ENCODE data around the gene MAP3K9.
"Not testable (repeated sequence)": the region's sequence is repeated elsewhere in the genome, so short reads cannot be mapped to it uniquely, and the experiment has no call there.

The MAP3K9 gene

GRCh38 chr14:70809225-70810219 lies at the start of gene MAP3K9:
Gene MAP3K9, minus strand, starts transcription at chr14:70809513. Its CDS starts 342 bp downstream, at chr14:70809171.
- TF ChIP-seq CTCF (IDR thresholded peaks at IDR 0.05; ENCODE audit: borderline replicate concordance, control extremely low read depth, extremely low read depth, insufficient read depth, missing control alignments) = no peak
- peak; percentile 98 for DNase-seq (ENCODE audit: low spot score)
- in situ Hi-C loops (cut with MboI; ENCODE audit: low sequenced_read_pairs, unreplicated experiment) = loop anchor here (10.0 kb wide), 1 partner anchor 185 kb away; no protein-coding TSS in a partner anchor

GRCh38 chr14:70858641-70859040 lies 49.3 kb upstream of the MAP3K9 start:
- no peak for TF ChIP-seq CTCF (IDR thresholded peaks at IDR 0.05; ENCODE audit: borderline replicate concordance, control extremely low read depth, extremely low read depth, insufficient read depth, missing control alignments)
- no peak for DNase-seq (ENCODE audit: low spot score)
- in situ Hi-C loops (cut with MboI; ENCODE audit: low sequenced_read_pairs, unreplicated experiment) = no loop called here

GRCh38 chr14:70857496-70857890 lies 48.2 kb upstream of the MAP3K9 start:
- in situ Hi-C loops (cut with MboI; ENCODE audit: low sequenced_read_pairs, unreplicated experiment) = no loop called here
- TF ChIP-seq CTCF (IDR thresholded peaks at IDR 0.05; ENCODE audit: borderline replicate concordance, control extremely low read depth, extremely low read depth, insufficient read depth, missing control alignments) = no peak

GRCh38 chr14:70856851-70857495 lies 47.7 kb upstream of the MAP3K9 start:
- no peak for TF ChIP-seq CTCF (IDR thresholded peaks at IDR 0.05; ENCODE audit: borderline replicate concordance, control extremely low read depth, extremely low read depth, insufficient read depth, missing control alignments)
- DNase-seq (ENCODE audit: low spot score) = no peak
- in situ Hi-C loops (cut with MboI; ENCODE audit: low sequenced_read_pairs, unreplicated experiment) = no loop called here

More at GRCh38 chr14:70857496-70857890, 48.2 kb upstream of the MAP3K9 start:
- DNase-seq (ENCODE audit: low spot score) = no peak

GRCh38 chr14:70855486-70855885 lies 46.2 kb upstream of the MAP3K9 start:
- in situ Hi-C loops (cut with MboI; ENCODE audit: low sequenced_read_pairs, unreplicated experiment) = no loop called here
- DNase-seq (ENCODE audit: low spot score) = no peak
- TF ChIP-seq CTCF (IDR thresholded peaks at IDR 0.05; ENCODE audit: borderline replicate concordance, control extremely low read depth, extremely low read depth, insufficient read depth, missing control alignments) = no peak

- in situ Hi-C loops (cut with MboI; ENCODE audit: low sequenced_read_pairs, unreplicated experiment); DNase-seq (ENCODE audit: low spot score): not testable (repeated sequence)
Observed at GRCh38 chr14:70853658-70854057, 44.3 kb upstream of the MAP3K9 start.

Data from GM13976 (cell line).